K562 (cell line): ENCODE data around the gene LAMTOR1. TPM values are rescaled to one million over a fixed set of nuclear protein-coding genes. Genes with fewer than 3 reads are reported as not detected.
A peak's percentile ranks its signal among the peaks of the same experiment; 100 is the strongest.

Source experiments
- ELK1 ChIP-seq: sonication (generic); formaldehyde crosslinking; IDR thresholded peaks from 2 replicates; pipeline ENCODE4 v1.8.1; 2022; ENCODE audit warnings: missing genetic modification reagents
- HLTF ChIP-seq: fragments of 450-650 bp; IDR thresholded peaks from 2 replicates; pipeline ENCODE4 v1.6.1; 2016
- MAFF ChIP-seq: IDR thresholded peaks from 2 replicates; pipeline ENCODE4 v1.6.1; 2012; ENCODE audit warnings: low read length, improper control_type of control experiment
- PRPF4 ChIP-seq: fragments of 200-400 bp; formaldehyde crosslinking; IDR thresholded peaks from one replicate; pipeline ENCODE4 v1.6.1; 2017; ENCODE audit warnings: low read length, low read depth, mild to moderate bottlenecking; ENCODE audit not compliant: insufficient read depth, poor library complexity, severe bottlenecking
- SNIP1 ChIP-seq: fragments of 450-650 bp; IDR thresholded peaks from 2 replicates; pipeline ENCODE4 v1.7.1; 2017; ENCODE audit warnings: low read depth, mild to moderate bottlenecking
- USF2 ChIP-seq: sonication (generic); formaldehyde crosslinking; IDR thresholded peaks from 2 replicates; pipeline ENCODE4 v1.5.0; 2020; ENCODE audit warnings: missing genetic modification reagents
- ZFP91 ChIP-seq: sonication (generic); formaldehyde crosslinking; IDR thresholded peaks from 2 replicates; pipeline ENCODE4 v1.8.0; 2022; ENCODE audit warnings: mild to moderate bottlenecking, missing genetic modification reagents
- ZNF316 ChIP-seq: fragments of 450-650 bp; IDR thresholded peaks from 2 replicates; pipeline ENCODE4 v1.6.1; 2016
- polyA plus RNA-seq, 8 experiments: library from polyadenylated mRNA; depleted of rRNA in 4 of 8; stranded (reverse) in 5 of 8; unstranded in 3 of 8; fragments of >200 nt; fragmentation: Nextera tagmentation in 2 of 8; fragmentation: Illumina TruSeq in 1 of 8; extraction: Ambion mirVana in 2 of 8; extraction: Trizol in 1 of 8; gene quantifications; 2 replicates each; pipeline versions ENCODE4 v1.2.1 to v1.2.3, GENCODE V29; 2011 to 2014; ENCODE audit warnings: inconsistent platforms in 1 of 8, missing spikeins in 1 of 8
- total RNA-seq, 7 experiments: library from RNA; depleted of rRNA in 6 of 7; stranded (reverse); fragments of >200 nt in 6 of 7; fragmentation: Illumina TruSeq in 2 of 7; extraction: Trizol in 2 of 7; gene quantifications; 2 replicates each; pipeline versions ENCODE4 v1.2.1 to v1.2.3, GENCODE V29; 2011 to 2021; ENCODE audit warnings: low replicate concordance in 1 of 7

The LAMTOR1 gene
- total and polyA plus RNA-seq, 9 of the 15 experiments (the other 6 are each of a cell fraction or from before 2014, with no cell fraction given) = 62.6 to 104 (median 85.3) TPM

- TF ChIP-seq PRPF4 (no peak), ZNF316 (peak; percentile 97), MAFF (peak; percentile 84), HLTF (0 out of 2 replicates have a peak, but pooled peaks have one; percentile 13), USF2 (no peak), ZFP91 (CRISPR knock-in tag) (0 out of 2 replicates have a peak, but pooled peaks have one; percentile 21), SNIP1 (no peak), ELK1 (CRISPR knock-in tag) (no peak)
These were observed 23.2 kb downstream of the LAMTOR1 start (continued) for GRCh38 chr11:72079819-72080325.
